HepG2 (cell line): ENCODE data around the gene GRIP1. TPM values are rescaled to one million over a fixed set of nuclear protein-coding genes. Genes with fewer than 3 reads are reported as not detected.

ENCODE experiments used
- ATAC-seq: fragments of 200-7000 bp; cut with Tn5 transposase; 3 replicates; pipeline ENCODE4 v1.9.1; 2020; ENCODE audit warnings: mild to moderate bottlenecking, moderate library complexity
- BruUV-seq: library from RNA; stranded (reverse); fragments of 400-500 nt; replicated peaks from 2 replicates; lab custom pipeline; 2021; lab: Mats Ljungman, UMichigan
- CTCF ChIA-PET: fragments of 300-600 bp; formaldehyde crosslinking; extraction: SDS; loops from one replicate; lab custom pipeline; 2021; ENCODE audit warnings: low total read pairs, inconsistent platforms, low intra/inter-chr PET ratio; lab: Yijun Ruan, JAX
- POLR2A ChIA-PET: fragments of 350-600 bp; sonication (Branson Sonifier 250); formaldehyde crosslinking; loops from one replicate; lab custom pipeline; 2020; ENCODE audit warnings: antibody characterized with exemption, inconsistent platforms; lab: Yijun Ruan, JAX
- DNase-seq: peaks from one replicate; pipeline ENCODE4 v3.0.0-alpha.2; 2015; ENCODE audit warnings: low spot score
- FAIRE-seq: peaks from 3 replicates; lab custom pipeline; 2011; peaks lifted over from hg19 to GRCh38; lab: Jason Lieb, UNC
- H2AFZ ChIP-seq: one replicate; pipeline ENCODE4 v1.6.1; 2011; ENCODE audit warnings: low read length, inconsistent platforms
- H3K27ac ChIP-seq: fragments of 300-600 bp; 3 replicates; pipeline ENCODE4 v1.8.0; 2011; ENCODE audit warnings: mixed run types, mild to moderate bottlenecking, mixed read lengths, low read length, inconsistent platforms; ENCODE audit not compliant: insufficient read depth; ENCODE audit errors: extremely low read length
- H3K27me3 ChIP-seq, 2 experiments: fragments of 200-600 bp in 1 of 2; 2 replicates in 1 of 2; 3 replicates in 1 of 2; pipeline versions ENCODE4 v1.6.0 to v1.8.0; 2011; ENCODE audit warnings: low read length in 2 of 2, mild to moderate bottlenecking in 2 of 2, moderate library complexity in 2 of 2, inconsistent platforms in 1 of 2; ENCODE audit not compliant: insufficient read depth in 2 of 2, control insufficient read depth in 1 of 2
- H3K36me3 ChIP-seq, 2 experiments: fragments of 200-600 bp in 1 of 2; replicated peaks in 1 of 2; 2 replicates in 1 of 2; 3 replicates in 1 of 2; pipeline versions ENCODE4 v1.5.1 to v1.8.0; 2011; ENCODE audit warnings: low read length in 2 of 2, inconsistent platforms in 1 of 2; ENCODE audit not compliant: insufficient read depth in 2 of 2, control insufficient read depth in 1 of 2
- H3K4me1 ChIP-seq: 2 replicates; pipeline ENCODE4 v1.5.1; 2012; ENCODE audit warnings: low read length, inconsistent platforms; ENCODE audit not compliant: insufficient read depth
- H3K4me2 ChIP-seq: 2 replicates; pipeline ENCODE4 v1.6.0; 2011; ENCODE audit warnings: low read depth, low read length, inconsistent platforms
- H3K4me3 ChIP-seq, 3 experiments: fragments of 200-600 bp in 1 of 3; sonication (generic), shearing (Covaris generic) in 1 of 3; replicated peaks in 1 of 3; 2 replicates each; pipeline ENCODE4 v1.5.1; 2011 to 2016; ENCODE audit warnings: low read length in 3 of 3, inconsistent platforms in 2 of 3, low read depth in 2 of 3, mild to moderate bottlenecking in 2 of 3, control low read depth in 1 of 3, mixed read lengths in 1 of 3; ENCODE audit not compliant: insufficient read depth in 1 of 3
- H3K79me2 ChIP-seq: one replicate; pipeline ENCODE4 v1.6.1; 2011; ENCODE audit warnings: low read length, inconsistent platforms; ENCODE audit not compliant: insufficient read depth
- H3K9ac ChIP-seq: 2 replicates; pipeline ENCODE4 v1.6.0; 2011; ENCODE audit warnings: mild to moderate bottlenecking, low read depth, low read length, inconsistent platforms; ENCODE audit not compliant: insufficient read depth
- H3K9me3 ChIP-seq: 2 replicates; pipeline ENCODE4 v1.5.1; 2012; ENCODE audit warnings: mild to moderate bottlenecking, low read length
- H4K20me1 ChIP-seq: 2 replicates; pipeline ENCODE4 v1.6.0; 2011; ENCODE audit warnings: inconsistent platforms, mild to moderate bottlenecking, low read length, moderate library complexity; ENCODE audit not compliant: insufficient read depth
- ARNT ChIP-seq: fragments of 450-650 bp; IDR thresholded peaks from 2 replicates; pipeline ENCODE4 v1.6.1; 2017
- FLYWCH1 ChIP-seq: sonication (generic); formaldehyde crosslinking; IDR thresholded peaks from 2 replicates; pipeline ENCODE4 v1.8.1; 2023; ENCODE audit warnings: mild to moderate bottlenecking, missing genetic modification reagents
- GATA4 ChIP-seq: sonication (generic); IDR thresholded peaks from 2 replicates; pipeline ENCODE4 v1.6.1; 2016; ENCODE audit warnings: antibody characterized with exemption, low read depth, borderline replicate concordance
- HHEX ChIP-seq: IDR thresholded peaks from 2 replicates; pipeline ENCODE4 v1.6.1; 2016; ENCODE audit warnings: control low read depth
- KLF6 ChIP-seq: IDR thresholded peaks from 2 replicates; pipeline ENCODE4 v1.8.0; 2016; ENCODE audit warnings: missing biosample characterization, missing genetic modification reagents
- PAF1 ChIP-seq: IDR thresholded peaks from 2 replicates; pipeline ENCODE4 v1.6.1; 2016; ENCODE audit warnings: missing genetic modification reagents, missing compliant biosample characterization
- SNAI1 ChIP-seq: sonication (generic); formaldehyde crosslinking; IDR thresholded peaks from 2 replicates; pipeline ENCODE4 v1.5.0; 2020; ENCODE audit warnings: mild to moderate bottlenecking, missing genetic modification reagents, borderline replicate concordance
- TBX2 ChIP-seq: sonication (generic); formaldehyde crosslinking; IDR thresholded peaks from 2 replicates; pipeline ENCODE4 v1.5.0; 2020; ENCODE audit warnings: missing genetic modification reagents, mild to moderate bottlenecking, borderline replicate concordance
- ZC3H4 ChIP-seq: sonication (generic); formaldehyde crosslinking; IDR thresholded peaks from 2 replicates; pipeline ENCODE4 v1.4.0; 2020; ENCODE audit warnings: missing genetic modification reagents, borderline replicate concordance
- ZFAT ChIP-seq: sonication (generic); formaldehyde crosslinking; conservative IDR thresholded peaks from 2 replicates; pipeline ENCODE4 v1.8.1; 2023; ENCODE audit warnings: missing genetic modification reagents, inconsistent platforms
- ZNF569 ChIP-seq: sonication (generic); formaldehyde crosslinking; IDR thresholded peaks from 2 replicates; pipeline ENCODE4 v1.5.0; 2020; ENCODE audit warnings: mild to moderate bottlenecking, missing genetic modification reagents, moderate library complexity, borderline replicate concordance
- ZNF7 ChIP-seq: IDR thresholded peaks from 2 replicates; pipeline ENCODE4 v1.6.1; 2016; ENCODE audit warnings: missing biosample characterization, missing genetic modification reagents
- ZNF777 ChIP-seq: sonication (generic); formaldehyde crosslinking; IDR thresholded peaks from 2 replicates; pipeline ENCODE4 v1.4.0; 2020; ENCODE audit warnings: missing genetic modification reagents
- ZNF841 ChIP-seq: sonication (generic); formaldehyde crosslinking; IDR thresholded peaks from 2 replicates; pipeline ENCODE4 v1.8.1; 2023; ENCODE audit warnings: missing genetic modification reagents, borderline replicate concordance
- ZNF891 ChIP-seq: sonication (generic); formaldehyde crosslinking; IDR thresholded peaks from 2 replicates; pipeline ENCODE4 v1.5.0; 2020; ENCODE audit warnings: mild to moderate bottlenecking, missing genetic modification reagents
- ZSCAN22 ChIP-seq: sonication (generic); formaldehyde crosslinking; IDR thresholded peaks from 2 replicates; pipeline ENCODE4 v1.4.0; 2020; ENCODE audit warnings: mild to moderate bottlenecking, missing genetic modification reagents
- WGBS: methylation state at CpG from one replicate; pipeline ENCODE4 v1.1.6; 2017; ENCODE audit warnings: low lambda C conversion rate; 5-methylcytosine and 5-hydroxymethylcytosine counted together
- in situ Hi-C: cut with HindIII; loops from 2 replicates; pipeline ENCODE4 v1.10.0; 2017; ENCODE audit warnings: low pct_unique_long_range_greater_than_20kb; ENCODE audit not compliant: extremely low pct_ligation_motif_present
- intact Hi-C: fragments of 100-400 bp; cut with micrococcal nuclease; formaldehyde crosslinking; loops from one replicate; pipeline ENCODE4 v1.10.0; 2022; ENCODE audit not compliant: unreplicated experiment
- polyA plus RNA-seq, 8 experiments: library from polyadenylated mRNA; depleted of rRNA in 3 of 8; stranded (reverse) in 7 of 8; unstranded in 1 of 8; fragments of >200 nt; fragmentation: Illumina TruSeq in 4 of 8; extraction: Trizol in 4 of 8; gene quantifications; 2 replicates each; pipeline versions ENCODE4 v1.2.1 to v1.2.3, GENCODE V29; 2011 to 2016; ENCODE audit warnings: low read depth in 4 of 8, missing spikeins in 1 of 8, mixed read lengths in 1 of 8; ENCODE audit not compliant: insufficient read depth in 1 of 8
- total RNA-seq, 5 experiments: library from RNA; depleted of rRNA; stranded (reverse); fragments of >200 nt; fragmentation: Illumina TruSeq; extraction: Trizol; gene quantifications; 2 replicates each; pipeline ENCODE4 v1.2.3, GENCODE V29; 2016; ENCODE audit warnings: low read depth in 1 of 5
- TF ChIP-seq, protein P1 (sequence below): sonication (generic); formaldehyde crosslinking; IDR thresholded peaks from 2 replicates; pipeline ENCODE4 v1.8.0; 2022; ENCODE audit warnings: mild to moderate bottlenecking, missing genetic modification reagents

The GRIP1 gene
- total and polyA plus RNA-seq, 2 of the 13 experiments (the other 11 are each of a cell fraction or from before 2014, with no cell fraction given), result not detected

DNA sequence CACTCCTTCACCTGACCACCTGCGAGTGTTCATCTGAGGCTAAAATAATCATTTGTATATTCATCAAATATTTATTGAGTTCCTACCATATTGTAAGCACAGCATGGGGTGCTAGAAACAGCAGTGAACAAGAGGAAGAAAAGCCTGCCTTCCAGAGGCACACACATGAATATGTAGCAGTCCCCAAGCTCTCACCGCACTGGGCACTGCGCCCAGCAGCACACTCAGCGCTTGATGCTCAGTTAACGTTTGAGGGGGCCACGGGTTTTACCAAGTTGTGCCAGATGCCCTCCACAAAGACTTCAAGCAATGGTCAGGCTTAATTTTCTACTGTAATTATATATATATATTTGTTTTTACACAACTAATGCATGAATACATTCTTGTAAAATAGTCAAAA lies 324.6 kb downstream of the GRIP1 start:
- POLR2A ChIA-PET, result no interaction called here
- in situ Hi-C loops, result no loop called here
- WGBS, result 38% methylated on average over 6 of the region's 6 CpGs
- ATAC-seq (no peak), DNase-seq (no peak), FAIRE-seq (no peak)
- intact Hi-C loops, result loop anchor here (5.0 kb wide), 1 partner anchor 338 kb away; no protein-coding TSS in a partner anchor
- Histone ChIP-seq H3K27ac (no peak overlapping the region), H3K4me3 (no peak overlapping the region), H2AFZ (no peak overlapping the region), H3K27me3 (peaks cover 0 to 4% of the 10 kb centered on the region in 2 experiments; a peak in 1 of 5 replicates), H3K9me3 (no peaks in the 10 kb centered on the region), H3K79me2 (no peaks in the 10 kb centered on the region), H4K20me1 (no peaks in the 10 kb centered on the region), H3K4me1 (no peaks in the 10 kb centered on the region), H3K4me2 (no peak overlapping the region), H3K9ac (no peak overlapping the region), H3K36me3 (no peaks in the 10 kb centered on the region)
- BruUV-seq, result no TSS peak
- CTCF ChIA-PET, result no interaction called here
- TF ChIP-seq HHEX (CRISPR knock-in tag) (no peak), TBX2 (CRISPR knock-in tag) (no peak), SNAI1 (CRISPR knock-in tag) (no peak), PAF1 (CRISPR knock-in tag) (no peak), FLYWCH1 (no peak), ZNF777 (CRISPR knock-in tag) (no peak), ZNF569 (no peak), ZNF891 (CRISPR knock-in tag) (no peak)

- no peak for DNase-seq
- H3K9me3 ChIP-seq, result no peaks in the 10 kb centered on the region
- no TSS peak for BruUV-seq
- WGBS, result 81% methylated on average over 8 of the region's 8 CpGs
- intact Hi-C loops (loop anchor here (1.0 to 5.0 kb wide), 2 partner anchors 56 to 339 kb away; no protein-coding TSS in a partner anchor), in situ Hi-C loops (no loop called here)
- no peak overlapping the region for H2AFZ ChIP-seq
- H4K20me1 ChIP-seq, result no peaks in the 10 kb centered on the region
- H3K9ac ChIP-seq, result no peak overlapping the region
- H3K4me2 ChIP-seq, result no peak overlapping the region
- no peak for ATAC-seq
- H3K4me1 ChIP-seq, result no peaks in the 10 kb centered on the region
- H3K36me3 ChIP-seq, result no peaks in the 10 kb centered on the region
- no peak overlapping the region for H3K4me3 ChIP-seq
- ChIA-PET POLR2A (no interaction called here), CTCF (interaction anchor here (1.5 kb wide), 1 partner anchor 56 kb away, joined by 6 read pairs; no protein-coding TSS in a partner anchor)
- no peak overlapping the region for H3K27ac ChIP-seq
- no peaks in the 10 kb centered on the region for H3K79me2 ChIP-seq
- FAIRE-seq, result no peak
- H3K27me3 ChIP-seq, result peaks cover 0 to 4% of the 10 kb centered on the region in 2 experiments; a peak in 1 of 5 replicates
- TF ChIP-seq ZC3H4 (CRISPR knock-in tag) (no peak), ZSCAN22 (no peak), ZNF7 (CRISPR knock-in tag) (no peak), ZFAT (CRISPR knock-in tag) (no peak), ARNT (no peak), GATA4 (no peak), KLF6 (CRISPR knock-in tag) (no peak), ZNF841 (CRISPR knock-in tag) (no peak), ZNF891 (CRISPR knock-in tag) (no peak)
- TF ChIP-seq, protein P1, sequence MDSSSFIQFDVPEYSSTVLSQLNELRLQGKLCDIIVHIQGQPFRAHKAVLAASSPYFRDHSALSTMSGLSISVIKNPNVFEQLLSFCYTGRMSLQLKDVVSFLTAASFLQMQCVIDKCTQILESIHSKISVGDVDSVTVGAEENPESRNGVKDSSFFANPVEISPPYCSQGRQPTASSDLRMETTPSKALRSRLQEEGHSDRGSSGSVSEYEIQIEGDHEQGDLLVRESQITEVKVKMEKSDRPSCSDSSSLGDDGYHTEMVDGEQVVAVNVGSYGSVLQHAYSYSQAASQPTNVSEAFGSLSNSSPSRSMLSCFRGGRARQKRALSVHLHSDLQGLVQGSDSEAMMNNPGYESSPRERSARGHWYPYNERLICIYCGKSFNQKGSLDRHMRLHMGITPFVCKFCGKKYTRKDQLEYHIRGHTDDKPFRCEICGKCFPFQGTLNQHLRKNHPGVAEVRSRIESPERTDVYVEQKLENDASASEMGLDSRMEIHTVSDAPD (CRISPR knock-in tag), result no peak
These were observed 326.0 kb downstream of the GRIP1 start for GRCh38 chr12:66352899-66353298.
